HEK293 (cell line): Measurements from ENCODE around the gene ATP2B3.

Experiments
- CTCF ChIA-PET: fragments of 350-600 bp; formaldehyde crosslinking; extraction: SDS; loops from one replicate; lab custom pipeline; 2021; ENCODE audit warnings: antibody characterized with exemption; lab: Yijun Ruan, JAX
- POLR2A ChIA-PET: fragments of 300-600 bp; formaldehyde crosslinking; extraction: SDS; loops from one replicate; lab custom pipeline; 2020; ENCODE audit warnings: antibody characterized with exemption, inconsistent platforms; lab: Yijun Ruan, JAX
- H3K27ac ChIP-seq: fragments of 200-500 bp; sonication (Bioruptor generic); 2 replicates; pipeline ENCODE4 v1.5.1; 2014; ENCODE audit warnings: low read depth, low read length, control low read depth, inconsistent platforms; ENCODE audit errors: extremely low read depth
- H3K36me3 ChIP-seq, 2 experiments: fragments of 200-500 bp in 1 of 2; sonication (Bioruptor generic) in 1 of 2; 1 replicate in 1 of 2; 2 replicates in 1 of 2; pipeline ENCODE4 v1.5.1; 2014 to 2017; ENCODE audit warnings: inconsistent platforms in 2 of 2, low read length in 2 of 2; ENCODE audit not compliant: control insufficient read depth in 2 of 2, insufficient read depth in 1 of 2
- H3K4me1 ChIP-seq: fragments of 200-500 bp; sonication (Bioruptor generic); 2 replicates; pipeline ENCODE4 v1.5.1; 2014; ENCODE audit warnings: mild to moderate bottlenecking, low read length, inconsistent platforms; ENCODE audit not compliant: control insufficient read depth, insufficient read depth
- H3K4me3 ChIP-seq: 2 replicates; pipeline ENCODE4 v1.5.1; 2011; ENCODE audit warnings: low read depth, mild to moderate bottlenecking, control low read depth, low read length, moderate library complexity
- H3K9me3 ChIP-seq: fragments of 200-500 bp; sonication (Bioruptor generic); 2 replicates; pipeline ENCODE4 v1.5.1; 2014; ENCODE audit warnings: low read depth, low read length, inconsistent platforms; ENCODE audit not compliant: control insufficient read depth, insufficient read depth
- ELK4 ChIP-seq: IDR thresholded peaks from 2 replicates; pipeline ENCODE4 v1.6.1; 2011; ENCODE audit warnings: mild to moderate bottlenecking, low read depth, low read length, borderline replicate concordance
- HIC1 ChIP-seq: fragments of 450-650 bp; formaldehyde crosslinking; IDR thresholded peaks from 2 replicates; pipeline ENCODE4 v1.5.1; 2016; ENCODE audit warnings: missing biosample characterization, missing genetic modification characterization
- HOXC10 ChIP-seq: sonication (generic); formaldehyde crosslinking; IDR thresholded peaks from 2 replicates; pipeline ENCODE4 v1.8.1; 2023; ENCODE audit warnings: mild to moderate bottlenecking, missing genetic modification reagents
- INSM2 ChIP-seq: fragments of 450-650 bp; formaldehyde crosslinking; IDR thresholded peaks from 2 replicates; pipeline ENCODE4 v1.5.1; 2016; ENCODE audit warnings: missing biosample characterization, missing genetic modification characterization
- MEIS1 ChIP-seq: sonication (generic); formaldehyde crosslinking; IDR thresholded peaks from 2 replicates; pipeline ENCODE4 v1.8.1; 2022; ENCODE audit warnings: missing genetic modification reagents, mild to moderate bottlenecking, borderline replicate concordance
- MZF1 ChIP-seq: fragments of 450-650 bp; formaldehyde crosslinking; IDR thresholded peaks from 2 replicates; pipeline ENCODE4 v1.5.1; 2017; ENCODE audit warnings: missing biosample characterization, missing genetic modification characterization, borderline replicate concordance
- ZFP37 ChIP-seq: fragments of 450-650 bp; formaldehyde crosslinking; IDR thresholded peaks from 2 replicates; pipeline ENCODE4 v1.5.1; 2016; ENCODE audit warnings: missing biosample characterization, missing genetic modification characterization
- ZNF138 ChIP-seq: fragments of 450-650 bp; formaldehyde crosslinking; IDR thresholded peaks from 2 replicates; pipeline ENCODE4 v1.5.1; 2016; ENCODE audit warnings: missing biosample characterization, missing genetic modification characterization, borderline replicate concordance
- ZNF19 ChIP-seq: fragments of 450-650 bp; formaldehyde crosslinking; IDR thresholded peaks from 2 replicates; pipeline ENCODE4; 2016; ENCODE audit warnings: missing biosample characterization, missing genetic modification characterization, low read depth
- ZNF26 ChIP-seq: fragments of 450-650 bp; formaldehyde crosslinking; IDR thresholded peaks from 2 replicates; pipeline ENCODE4 v1.5.1; 2016; ENCODE audit warnings: missing biosample characterization, missing genetic modification characterization
- ZNF433 ChIP-seq: fragments of 450-650 bp; formaldehyde crosslinking; IDR thresholded peaks from 2 replicates; pipeline ENCODE4 v1.5.1; 2016; ENCODE audit warnings: missing biosample characterization, missing genetic modification characterization, low read depth
- ZNF488 ChIP-seq: fragments of 450-650 bp; formaldehyde crosslinking; IDR thresholded peaks from 2 replicates; pipeline ENCODE4 v1.5.1; 2016; ENCODE audit warnings: missing biosample characterization, missing genetic modification characterization
- ZNF501 ChIP-seq: fragments of 450-650 bp; formaldehyde crosslinking; IDR thresholded peaks from 2 replicates; pipeline ENCODE4 v1.5.1; 2016; ENCODE audit warnings: missing biosample characterization, missing genetic modification characterization
- ZNF639 ChIP-seq: fragments of 450-650 bp; formaldehyde crosslinking; IDR thresholded peaks from 2 replicates; pipeline ENCODE4 v1.5.1; 2016; ENCODE audit warnings: missing biosample characterization, missing genetic modification characterization
- ZNF645 ChIP-seq: fragments of 450-650 bp; formaldehyde crosslinking; IDR thresholded peaks from 2 replicates; pipeline ENCODE4; 2016; ENCODE audit warnings: missing biosample characterization, missing genetic modification characterization
- ZNF677 ChIP-seq: fragments of 450-650 bp; IDR thresholded peaks from 2 replicates; pipeline ENCODE4 v1.5.0; 2018; ENCODE audit warnings: missing biosample characterization, mild to moderate bottlenecking, missing genetic modification characterization, moderate library complexity
- ZNF692 ChIP-seq: fragments of 450-650 bp; formaldehyde crosslinking; IDR thresholded peaks from 2 replicates; pipeline ENCODE4 v1.5.1; 2016; ENCODE audit warnings: missing biosample characterization, missing genetic modification characterization

The ATP2B3 gene

GRCh38 chrX:153516073-153516472 is 1.4 kb upstream of the ATP2B3 start (continued):
- TF ChIP-seq ZNF692 (tag by site-specific recombination) (no peak), ZNF677 (tag by site-specific recombination) (no peak), ZNF488 (tag by site-specific recombination) (no peak), INSM2 (tag by site-specific recombination) (no peak), ZNF19 (tag by site-specific recombination) (no peak)

GRCh38 chrX:153517946-153518834 is 748 bp downstream of the ATP2B3 start:
- Histone ChIP-seq H3K36me3 (no peaks in the 10 kb centered on the region), H3K4me1 (no peaks in the 10 kb centered on the region), H3K4me3 (no peak overlapping the region), H3K27ac (no peak overlapping the region), H3K9me3 (no peaks in the 10 kb centered on the region)
- TF ChIP-seq ZNF639 (tag by site-specific recombination) (no peak), ZNF26 (no peak), HIC1 (tag by site-specific recombination) (0 out of 2 replicates have a peak, but pooled peaks have one; percentile 41)
- ChIA-PET POLR2A (no interaction called here), CTCF (interaction anchor here (2.4 kb wide), 1 partner anchor 11 kb away, joined by 14 read pairs; no protein-coding TSS in a partner anchor)

- Histone ChIP-seq H3K4me3 (no peak overlapping the region), H3K9me3 (no peaks in the 10 kb centered on the region), H3K27ac (no peak overlapping the region), H3K36me3 (no peaks in the 10 kb centered on the region), H3K4me1 (no peaks in the 10 kb centered on the region)
- CTCF ChIA-PET: interaction anchor here (0.6 to 2.4 kb wide), 5 partner anchors 12 to 148 kb away, joined by 3 to 14 read pairs (median 4); no protein-coding TSS in a partner anchor
- POLR2A ChIA-PET: interaction anchor here (0.7 kb wide), 1 partner anchor 70 kb away, joined by 5 read pairs; no protein-coding TSS in a partner anchor
- TF ChIP-seq MZF1 (tag by site-specific recombination) (no peak), ELK4 (no peak), ZNF138 (tag by site-specific recombination) (no peak), ZFP37 (tag by site-specific recombination) (no peak), ZNF433 (tag by site-specific recombination) (no peak), ZNF501 (no peak), HOXC10 (CRISPR knock-in tag) (no peak), ZNF645 (tag by site-specific recombination) (no peak), MEIS1 (CRISPR knock-in tag) (no peak)
These were observed 2.3 kb downstream of the ATP2B3 start for GRCh38 chrX:153519569-153520286.
